ENCODE data around the gene PSMD6.

DNA sequence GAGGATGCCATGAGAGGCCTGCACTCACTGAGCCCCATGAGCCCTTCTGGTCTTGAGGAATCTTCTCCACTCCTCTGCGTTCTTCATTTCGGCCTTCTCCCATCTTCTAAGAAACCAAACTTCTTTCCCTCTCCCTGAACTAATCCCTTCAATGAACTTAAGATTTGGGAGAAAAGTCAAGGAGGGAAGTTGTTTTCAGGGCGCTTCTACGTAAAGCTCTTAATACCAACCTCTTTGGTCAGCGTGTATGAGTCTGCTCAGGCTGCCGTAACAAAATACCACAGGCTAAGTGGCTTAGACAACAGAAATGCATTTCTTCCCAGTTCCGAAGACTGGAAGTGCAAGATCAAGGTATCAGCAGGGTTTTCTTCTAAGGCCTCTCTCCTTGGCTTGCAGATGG is 13.8 kb upstream of the PSMD6 start:
- TF ChIP-seq, protein P1, sequence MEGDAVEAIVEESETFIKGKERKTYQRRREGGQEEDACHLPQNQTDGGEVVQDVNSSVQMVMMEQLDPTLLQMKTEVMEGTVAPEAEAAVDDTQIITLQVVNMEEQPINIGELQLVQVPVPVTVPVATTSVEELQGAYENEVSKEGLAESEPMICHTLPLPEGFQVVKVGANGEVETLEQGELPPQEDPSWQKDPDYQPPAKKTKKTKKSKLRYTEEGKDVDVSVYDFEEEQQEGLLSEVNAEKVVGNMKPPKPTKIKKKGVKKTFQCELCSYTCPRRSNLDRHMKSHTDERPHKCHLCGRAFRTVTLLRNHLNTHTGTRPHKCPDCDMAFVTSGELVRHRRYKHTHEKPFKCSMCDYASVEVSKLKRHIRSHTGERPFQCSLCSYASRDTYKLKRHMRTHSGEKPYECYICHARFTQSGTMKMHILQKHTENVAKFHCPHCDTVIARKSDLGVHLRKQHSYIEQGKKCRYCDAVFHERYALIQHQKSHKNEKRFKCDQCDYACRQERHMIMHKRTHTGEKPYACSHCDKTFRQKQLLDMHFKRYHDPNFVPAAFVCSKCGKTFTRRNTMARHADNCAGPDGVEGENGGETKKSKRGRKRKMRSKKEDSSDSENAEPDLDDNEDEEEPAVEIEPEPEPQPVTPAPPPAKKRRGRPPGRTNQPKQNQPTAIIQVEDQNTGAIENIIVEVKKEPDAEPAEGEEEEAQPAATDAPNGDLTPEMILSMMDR (IDR thresholded peaks at IDR 0.05; ENCODE audit: extremely low read depth in 1 of 2, insufficient read depth in 1 of 2, low read depth in 1 of 2, low read length in 2 of 2): no peak
- TF ChIP-seq EZH2 (IDR thresholded peaks at IDR 0.05; ENCODE audit: borderline replicate concordance, low read depth, low read length, severe bottlenecking): no peak

All from endothelial cell of umbilical vein (primary cell).